Cortex of kidney (tissue), 1 donor: ENCODE measurements around the gene GRAP.
A peak's percentile ranks its signal among the peaks of the same experiment; 100 is the strongest.

Source experiments
- DNase-seq: peaks from one replicate; lab custom pipeline; 2025; lab: John Stamatoyannopoulos, UW

GRAP gene

DNA sequence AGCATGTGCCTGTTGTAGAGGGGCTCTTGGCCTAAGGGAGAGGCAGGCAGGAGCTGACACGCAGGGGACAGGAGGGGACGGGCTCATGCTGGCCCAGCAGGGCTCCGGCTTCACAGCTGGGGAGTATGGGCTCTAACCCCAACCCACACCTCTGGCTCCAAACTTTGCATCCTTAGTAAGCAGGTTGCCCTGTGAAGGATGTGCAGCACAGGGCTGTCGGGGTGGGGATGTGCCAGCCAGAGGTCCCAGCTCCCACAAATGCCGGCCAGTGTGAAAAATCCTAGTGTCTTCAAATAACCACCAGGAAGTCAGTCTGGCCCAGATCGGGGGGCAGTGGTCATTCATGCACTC is 28.2 kb downstream of the GRAP start:
- DNase-seq: no peak

GRCh38 chr17:19017804-19018599 is 28.8 kb downstream of the GRAP start:
- DNase-seq: no peak

DNA sequence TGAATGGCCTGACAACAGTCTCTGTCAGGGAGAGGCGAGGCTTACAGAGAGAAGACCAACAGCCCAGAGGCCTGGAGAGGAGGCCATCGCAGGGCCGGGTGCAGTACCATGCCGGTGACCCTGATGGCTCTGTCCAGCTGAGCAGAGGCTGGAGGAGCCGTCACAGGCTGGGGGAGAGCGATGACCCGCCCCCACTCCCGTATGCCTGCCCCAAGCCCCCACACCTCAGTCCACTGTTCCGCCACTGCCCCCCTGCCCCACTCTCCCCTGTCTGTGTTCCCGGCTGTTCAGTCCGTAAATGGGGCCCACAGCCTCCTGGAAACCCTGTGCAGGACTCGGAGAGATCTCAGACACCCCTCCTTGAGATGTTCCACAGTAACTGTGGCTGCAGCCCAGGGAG is 29.4 kb downstream of the GRAP start:
- no peak for DNase-seq

DNA sequence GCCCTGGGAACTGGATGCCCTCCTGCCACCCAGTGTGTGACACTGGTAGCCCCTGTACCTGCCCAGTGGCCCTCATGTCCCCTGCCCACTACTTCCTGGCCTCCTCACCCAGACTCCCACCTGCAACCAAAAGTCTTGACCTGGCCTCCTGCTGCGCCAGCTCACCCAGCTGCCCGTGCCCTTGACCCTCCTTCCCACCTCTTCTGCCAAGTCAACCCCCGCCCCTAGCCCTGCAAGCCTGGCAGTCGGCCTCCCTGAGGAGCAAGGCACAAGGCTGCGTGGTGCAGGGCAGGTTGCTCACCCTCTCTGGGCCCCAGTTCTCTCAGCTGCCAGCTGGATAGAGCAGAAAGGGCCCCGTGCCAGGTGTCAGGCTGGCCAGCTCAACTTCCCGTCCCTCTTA is 29.9 kb downstream of the GRAP start:
- DNase-seq: no peak

GRCh38 chr17:19016297-19016696 is 30.5 kb downstream of the GRAP start:
- DNase-seq: no peak

DNA sequence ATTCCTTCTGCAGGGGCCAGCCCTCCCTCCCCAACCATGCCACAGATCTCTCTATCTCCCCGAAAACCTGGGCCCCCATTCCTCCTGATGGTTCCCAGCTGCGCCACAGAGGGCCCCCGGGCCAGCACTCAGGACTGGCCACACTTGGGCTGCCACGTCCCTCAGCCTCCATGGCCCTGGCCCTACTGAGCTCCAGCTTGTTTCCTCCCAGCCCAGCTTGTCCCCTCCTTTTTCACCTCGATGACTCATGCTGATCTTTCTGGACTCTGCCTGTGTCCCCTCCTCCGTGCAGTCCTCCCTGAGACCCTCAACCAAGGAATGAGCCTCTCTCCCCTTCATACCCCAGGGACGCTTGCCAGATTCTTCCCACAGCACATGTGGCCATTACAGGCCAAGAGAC is 31.3 kb downstream of the GRAP start:
- DNase-seq: no peak

- no peak for DNase-seq
Measured at GRCh38 chr17:19014628-19015215, 32.0 kb downstream of the GRAP start.

DNA sequence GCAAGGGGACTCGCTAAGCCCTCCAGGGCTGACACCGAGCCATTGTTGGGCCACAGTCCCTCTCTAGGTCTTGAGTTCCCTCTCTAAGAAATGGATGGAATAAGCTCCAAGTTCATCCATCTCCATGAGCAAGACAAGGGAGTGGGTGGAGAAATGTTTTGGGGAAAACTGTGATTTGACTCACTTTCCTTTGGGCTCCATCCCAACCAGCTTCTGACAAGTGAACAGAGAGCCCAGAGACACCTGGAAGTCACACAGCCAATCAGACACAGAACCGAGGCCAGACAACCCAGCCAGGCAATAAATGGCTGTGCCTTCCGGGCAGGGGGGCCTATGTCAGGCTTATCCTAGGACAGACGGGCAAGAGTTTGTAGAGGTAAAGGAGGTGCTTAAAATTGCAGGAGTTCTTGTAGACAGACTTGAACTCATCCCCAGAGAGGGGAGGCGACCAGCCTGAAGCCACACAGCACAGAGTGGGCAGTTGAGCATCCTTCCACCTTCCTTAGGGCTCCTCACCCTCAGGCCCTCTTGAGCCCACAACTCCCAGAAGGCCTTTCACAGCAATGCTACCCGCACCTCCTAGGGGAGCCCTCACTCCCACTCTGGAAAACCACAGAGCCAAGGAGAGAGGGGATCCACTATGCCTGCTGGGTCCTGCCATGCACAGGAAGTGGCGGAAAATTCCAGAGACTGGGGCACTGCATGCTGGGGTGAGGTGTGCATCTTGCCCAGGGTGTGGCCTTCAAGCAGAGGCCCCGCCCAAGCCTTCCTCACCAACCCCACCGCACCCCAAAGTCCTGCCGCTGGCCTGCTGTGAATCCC is 32.7 kb downstream of the GRAP start:
- DNase-seq: no peak

- DNase-seq: no peak
Measured at GRCh38 chr17:19013226-19013625, 33.5 kb downstream of the GRAP start.

DNA sequence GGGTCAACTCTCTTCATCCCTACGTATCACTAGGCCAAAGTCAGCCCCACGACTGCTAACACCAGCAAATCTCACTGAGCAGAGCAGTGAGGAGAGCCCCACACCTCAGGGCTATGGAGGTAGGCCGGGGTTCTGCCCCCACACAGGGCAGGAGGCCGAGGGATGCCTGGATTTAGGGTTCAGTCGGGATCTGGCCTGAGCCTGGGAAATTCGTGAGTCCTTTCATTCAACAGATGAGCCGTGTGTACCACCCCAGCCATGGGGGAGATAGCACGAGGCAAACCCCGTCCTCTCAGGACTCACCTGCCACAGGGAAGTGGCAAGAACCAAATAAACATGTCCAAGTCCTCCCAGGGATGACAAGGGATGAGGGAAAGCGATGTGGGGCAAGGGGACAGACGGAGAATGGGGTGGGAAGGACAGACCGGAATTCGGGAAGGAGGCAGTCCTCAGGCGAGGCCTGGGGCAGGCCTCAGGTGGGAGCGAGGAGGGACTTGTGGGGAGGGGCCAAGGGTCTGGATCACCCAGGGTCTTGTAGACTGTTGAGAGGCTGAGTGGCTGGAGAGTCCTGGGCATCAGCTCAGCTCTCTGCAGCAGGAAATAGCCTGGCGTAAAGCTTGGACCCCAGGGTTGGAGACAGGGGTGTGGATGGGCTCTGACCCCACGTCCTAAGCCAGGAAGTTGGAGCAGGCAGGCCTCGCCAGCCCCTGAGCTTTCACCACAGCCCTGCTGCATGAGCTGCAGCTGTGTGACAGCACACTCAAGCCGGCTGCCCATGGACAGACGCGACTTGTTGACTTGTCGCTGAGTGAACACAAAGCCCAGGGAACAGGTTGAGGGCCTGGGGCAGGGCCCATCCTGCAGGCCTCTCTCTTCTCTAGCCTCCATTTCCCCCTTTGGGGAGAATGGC is 34.3 kb downstream of the GRAP start:
- no peak for DNase-seq

GRCh38 chr17:19011581-19011980 is 35.2 kb downstream of the GRAP start:
- DNase-seq: no peak

DNA sequence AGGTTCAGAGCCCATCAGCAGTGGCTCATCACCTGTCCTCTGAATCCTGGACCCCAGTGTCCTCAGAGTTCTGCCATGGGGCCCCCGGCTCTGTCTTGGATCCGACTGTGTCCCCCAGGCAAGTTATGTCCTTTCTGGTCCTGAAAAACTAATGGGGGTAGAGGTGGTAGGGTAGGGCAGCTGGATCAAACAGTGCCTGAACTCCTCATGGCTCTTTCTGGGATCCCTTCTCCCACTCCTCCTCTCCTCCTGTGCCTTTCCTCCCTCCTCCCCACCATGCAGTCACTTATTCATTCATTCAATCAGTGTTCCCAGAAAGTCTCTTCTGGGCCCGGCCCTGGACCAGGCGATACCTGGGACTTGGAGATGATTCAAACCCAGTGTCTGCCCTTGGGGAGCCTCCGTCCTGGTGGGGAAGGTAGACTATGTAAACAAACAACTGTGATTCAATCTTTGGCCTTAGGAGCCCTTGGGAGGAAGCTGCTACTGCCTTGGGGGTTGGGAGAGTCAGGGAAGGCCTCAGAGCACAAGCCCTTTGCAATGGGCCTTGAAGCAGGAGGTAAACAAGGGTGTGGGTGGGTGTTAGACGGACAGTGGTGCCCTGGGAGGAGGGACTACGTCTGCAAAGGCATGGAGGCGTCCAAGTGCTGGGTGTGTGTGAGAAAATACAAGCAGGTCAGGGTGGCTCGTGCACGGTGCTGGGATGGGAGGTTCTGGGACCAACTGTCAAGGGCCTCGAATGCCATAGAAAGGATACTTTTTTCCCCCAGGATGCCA is 35.8 kb downstream of the GRAP start:
- DNase-seq: no peak

DNA sequence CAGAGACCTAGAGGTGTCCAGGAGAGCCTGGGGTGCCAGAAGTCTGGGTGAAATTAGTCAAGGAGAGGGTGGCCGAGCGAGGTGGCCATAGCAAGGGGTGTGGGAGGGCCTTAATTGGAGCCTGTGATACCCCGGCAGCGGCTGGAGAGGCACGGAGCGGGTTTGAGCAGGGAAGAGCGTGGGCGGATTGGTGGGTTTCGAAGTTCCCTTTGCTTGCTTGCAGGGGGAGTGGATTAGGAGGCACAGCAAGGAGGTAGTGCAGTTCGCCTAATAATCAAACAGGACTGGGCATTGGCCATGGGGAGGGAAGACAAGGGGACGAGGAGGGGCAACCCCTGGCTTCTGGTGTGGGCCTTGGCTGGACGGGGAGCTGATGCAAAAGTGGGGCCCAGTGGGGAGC is 36.8 kb downstream of the GRAP start:
- no peak for DNase-seq

- DNase-seq: no peak
Measured at GRCh38 chr17:19006698-19007097, 40.1 kb downstream of the GRAP start.

- no peak for DNase-seq
Measured at GRCh38 chr17:19005789-19006430, 40.8 kb downstream of the GRAP start.

- no peak for DNase-seq
Measured at GRCh38 chr17:19005137-19005773, 41.5 kb downstream of the GRAP start.

- DNase-seq: no peak
Measured at GRCh38 chr17:19004421-19005136, 42.2 kb downstream of the GRAP start, which contains the start of gene FAM83G. Gene FAM83G, minus strand, starts transcription at chr17:19004764. Its CDS starts 723 bp downstream, at chr17:19004041.

DNA sequence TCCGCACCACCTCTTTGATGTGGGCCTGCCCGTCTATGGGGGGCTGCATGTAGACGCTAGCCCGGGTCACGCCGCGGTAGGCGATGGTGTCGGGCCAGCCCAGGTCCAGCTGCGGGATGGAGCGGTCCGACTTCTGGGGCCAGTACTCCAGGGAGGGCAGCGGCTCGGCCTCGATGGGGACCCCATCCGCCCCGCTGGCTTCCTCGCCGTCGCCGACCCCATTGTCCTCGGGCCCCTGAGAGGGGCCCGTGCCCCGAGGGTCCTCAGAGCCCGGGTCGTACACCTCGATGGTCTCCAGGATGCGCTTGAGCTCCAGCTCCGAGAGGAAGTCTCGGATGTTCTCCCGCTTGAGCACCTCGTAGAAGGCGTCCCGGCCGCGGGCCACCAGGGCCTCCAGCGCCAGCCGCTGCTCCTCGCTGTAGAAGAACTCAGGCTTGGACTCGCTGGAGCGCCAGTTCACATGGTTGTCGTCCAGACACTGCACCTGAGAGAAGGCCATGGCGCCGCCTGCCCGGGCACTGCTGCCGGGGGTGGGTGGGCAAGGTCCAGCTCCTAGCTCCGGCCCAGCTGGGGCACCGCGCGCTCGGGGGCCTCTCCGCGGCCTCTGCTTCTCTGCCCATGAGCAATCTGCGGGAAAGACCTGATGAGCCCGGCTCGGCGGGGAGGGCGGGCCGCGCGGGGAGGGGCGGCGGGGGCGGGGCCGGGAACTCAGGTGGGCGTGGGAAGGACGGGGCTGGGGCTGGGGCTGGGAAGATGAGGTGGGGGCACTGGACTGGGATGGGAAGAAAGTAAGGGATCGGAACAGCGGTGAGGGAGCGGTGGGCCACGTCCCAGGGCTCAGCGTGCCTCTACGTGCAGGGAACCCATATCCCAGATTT is 43.0 kb downstream of the GRAP start:
- DNase-seq: peak; percentile 41
